ENCODE measurements around the gene RADIL. TPM values are rescaled to one million over a fixed set of nuclear protein-coding genes. Genes with fewer than 3 reads are reported as not detected.

Gene RADIL
- total and polyA plus RNA-seq, 2 of the 13 experiments (the other 11 are each of a cell fraction or from before 2014, with no cell fraction given) = 0.05 to 0.09 TPM

GRCh38 chr7:4775848-4776623 lies 107.5 kb downstream of the RADIL start (continued):
- peak; percentile 12; the same call in 1 of the 2 replicates for TF ChIP-seq ZNF710 (CRISPR knock-in tag; IDR thresholded peaks at IDR 0.05; ENCODE audit: borderline replicate concordance)
- TF ChIP-seq MTERF4 (CRISPR knock-in tag; IDR thresholded peaks at IDR 0.05) = peak; percentile 5; the same call in 1 of the 2 replicates
- no peak for TF ChIP-seq ZBED4 (CRISPR knock-in tag; IDR thresholded peaks at IDR 0.05; ENCODE audit: borderline replicate concordance)
- TF ChIP-seq KDM5A (IDR thresholded peaks at IDR 0.05; ENCODE audit: borderline replicate concordance, low read length) = peak; percentile 85
- no peak for TF ChIP-seq IKZF4 (CRISPR knock-in tag; IDR thresholded peaks at IDR 0.05; ENCODE audit: borderline replicate concordance, low read depth, not compliant biosample characterization)
- peak in 1 of 2 experiments; percentile 13; a peak in 1 of 4 replicates for TF ChIP-seq HMGXB4 (CRISPR knock-in tag; IDR thresholded peaks at IDR 0.05; ENCODE audit: borderline replicate concordance in 1 of 2, low read depth in 1 of 2)
- no peak for TF ChIP-seq DRAP1 (CRISPR knock-in tag; IDR thresholded peaks at IDR 0.05)
- 0 out of 2 replicates have a peak, but pooled peaks have one; percentile 46 for TF ChIP-seq ARNT2 (CRISPR knock-in tag; IDR thresholded peaks at IDR 0.05; ENCODE audit: low read depth)
- TF ChIP-seq PBX3 (CRISPR knock-in tag; IDR thresholded peaks at IDR 0.05; ENCODE audit: borderline replicate concordance) = no peak
- TF ChIP-seq TCF12 (IDR thresholded peaks at IDR 0.05) = no peak
- TF ChIP-seq TCF12 (CRISPR knock-in tag; IDR thresholded peaks at IDR 0.05) = no peak
- no peak for TF ChIP-seq ZBTB26 (CRISPR knock-in tag; IDR thresholded peaks at IDR 0.05; ENCODE audit: borderline replicate concordance)
- no peak for TF ChIP-seq JUN (CRISPR knock-in tag; IDR thresholded peaks at IDR 0.05)
- no peak for TF ChIP-seq ZNF333 (CRISPR knock-in tag; IDR thresholded peaks at IDR 0.05; ENCODE audit: borderline replicate concordance)
- no peak for TF ChIP-seq ZKSCAN5 (CRISPR knock-in tag; IDR thresholded peaks at IDR 0.05)
